SK-N-SH (cell line): ENCODE measurements around the gene CNTNAP2. TPM values are rescaled to one million over a fixed set of nuclear protein-coding genes. Genes with fewer than 3 reads are reported as not detected.

Source experiments
- CTCF ChIA-PET: fragments of 300-600, 350-600 bp; formaldehyde crosslinking; extraction: SDS; loops from one replicate; lab custom pipeline; 2021; lab: Yijun Ruan, JAX
- POLR2A ChIA-PET: fragments of 350-600 bp; sonication (Branson Sonifier 250); formaldehyde crosslinking; extraction: SDS; loops from one replicate; lab custom pipeline; 2020; ENCODE audit warnings: antibody characterized with exemption, inconsistent platforms; lab: Yijun Ruan, JAX
- DNase-seq: peaks from one replicate; pipeline ENCODE4 v3.0.0; 2012
- H2AFZ ChIP-seq: fragments of 200-600 bp; sonication (generic); 2 replicates; pipeline ENCODE4 v1.8.1; 2016; ENCODE audit warnings: antibody characterized with exemption, mild to moderate bottlenecking, low read depth
- H3F3A ChIP-seq: fragments of 200-600 bp; sonication (generic); replicated peaks from 2 replicates; pipeline ENCODE3; 2016; ENCODE audit warnings: antibody characterized with exemption, mild to moderate bottlenecking; ENCODE audit not compliant: insufficient read depth
- H3K27ac ChIP-seq, 2 experiments: fragments of 200-500 bp in 1 of 2; fragments of 200-600 bp in 1 of 2; sonication (Bioruptor generic) in 1 of 2; sonication (generic), shearing (Covaris generic) in 1 of 2; 2 replicates each; pipeline versions ENCODE4 v1.5.1 to v1.6.1; 2014 to 2016; ENCODE audit warnings: low read depth in 2 of 2, inconsistent platforms in 1 of 2, low read length in 1 of 2, mild to moderate bottlenecking in 1 of 2, mixed read lengths in 1 of 2
- H3K27me3 ChIP-seq: fragments of 200-600 bp; sonication (generic), shearing (Covaris generic); 2 replicates; pipeline ENCODE4 v1.6.1; 2016; ENCODE audit warnings: mixed run types; ENCODE audit not compliant: insufficient read depth
- H3K36me3 ChIP-seq, 2 experiments: fragments of 200-500 bp in 1 of 2; fragments of 200-600 bp in 1 of 2; sonication (Bioruptor generic) in 1 of 2; sonication (generic) in 1 of 2; replicated peaks in 1 of 2; 2 replicates each; pipeline versions ENCODE3 to v1.5.1; 2014 to 2016; ENCODE audit warnings: low read length in 1 of 2, mild to moderate bottlenecking in 1 of 2; ENCODE audit not compliant: insufficient read depth in 2 of 2, control insufficient read depth in 1 of 2
- H3K4me1 ChIP-seq, 2 experiments: fragments of 200-500 bp in 1 of 2; fragments of 200-600 bp in 1 of 2; sonication (Bioruptor generic) in 1 of 2; sonication (generic), shearing (Covaris generic) in 1 of 2; 2 replicates each; pipeline versions ENCODE4 v1.5.1 to v1.6.1; 2014 to 2016; ENCODE audit warnings: low read depth in 1 of 2, low read length in 1 of 2, mixed run types in 1 of 2; ENCODE audit not compliant: insufficient read depth in 2 of 2, control insufficient read depth in 1 of 2
- H3K4me2 ChIP-seq: fragments of 200-600 bp; sonication (generic), shearing (Covaris generic); 2 replicates; pipeline ENCODE4 v1.6.1; 2017; ENCODE audit warnings: mixed run types
- H3K4me3 ChIP-seq, 2 experiments: fragments of 200-500 bp in 1 of 2; fragments of 200-600 bp in 1 of 2; sonication (Bioruptor generic) in 1 of 2; sonication (generic), shearing (Covaris generic) in 1 of 2; 2 replicates each; pipeline versions ENCODE4 v1.5.1 to v1.8.1; 2014 to 2016; ENCODE audit warnings: low read depth in 2 of 2, inconsistent platforms in 1 of 2, low read length in 1 of 2, mild to moderate bottlenecking in 1 of 2, mixed read lengths in 1 of 2, moderate library complexity in 1 of 2
- H3K79me2 ChIP-seq: fragments of 200-600 bp; sonication (generic); 2 replicates; pipeline ENCODE4 v1.8.1; 2017; ENCODE audit warnings: mild to moderate bottlenecking; ENCODE audit not compliant: insufficient read depth
- H3K9ac ChIP-seq: fragments of 200-600 bp; sonication (generic); 2 replicates; pipeline ENCODE4 v1.6.1; 2017; ENCODE audit warnings: mixed run types
- H3K9me2 ChIP-seq: fragments of 200-600 bp; sonication (generic); 2 replicates; pipeline ENCODE4 v1.6.1; 2017; ENCODE audit warnings: mixed run types
- H3K9me3 ChIP-seq: fragments of 200-600 bp; sonication (generic); 2 replicates; pipeline ENCODE4 v1.6.1; 2017; ENCODE audit warnings: mixed run types, mild to moderate bottlenecking, moderate library complexity
- H4K20me1 ChIP-seq: fragments of 200-600 bp; sonication (generic); 2 replicates; pipeline ENCODE4 v1.6.1; 2017; ENCODE audit warnings: mild to moderate bottlenecking, mixed run types; ENCODE audit not compliant: insufficient read depth
- ELF1 ChIP-seq: IDR thresholded peaks from 2 replicates; pipeline ENCODE4 v1.4.0; 2012
- EZH2phosphoT487 ChIP-seq: fragments of 200-600 bp; sonication (generic); IDR thresholded peaks from 2 replicates; pipeline ENCODE4 v1.6.1; 2017; ENCODE audit warnings: low read depth, mixed run types, mild to moderate bottlenecking, antibody characterized with exemption, moderate library complexity, borderline replicate concordance
- JUND ChIP-seq: IDR thresholded peaks from 2 replicates; pipeline ENCODE4 v1.4.0; 2012
- RCOR1 ChIP-seq: fragments of 150-350 bp; IDR thresholded peaks from 2 replicates; pipeline ENCODE4 v1.6.1; 2017; ENCODE audit warnings: antibody characterized with exemption, low read length
- RFX5 ChIP-seq: IDR thresholded peaks from 2 replicates; pipeline ENCODE4 v1.6.1; 2012; ENCODE audit warnings: mild to moderate bottlenecking, improper control_type of control experiment, low read length
- RXRA ChIP-seq: IDR thresholded peaks from 2 replicates; pipeline ENCODE4 v1.4.0; 2012; ENCODE audit warnings: low read depth, mild to moderate bottlenecking, borderline replicate concordance
- TCF12 ChIP-seq: IDR thresholded peaks from 2 replicates; pipeline ENCODE4 v1.4.0; 2012
- TEAD4 ChIP-seq: IDR thresholded peaks from 2 replicates; pipeline ENCODE4 v1.4.0; 2012; ENCODE audit warnings: mild to moderate bottlenecking, borderline replicate concordance; ENCODE audit not compliant: insufficient read depth
- WGBS: methylation state at CpG from one replicate; pipeline ENCODE4 v1.1.6; 2017; ENCODE audit warnings: low lambda C conversion rate; 5-methylcytosine and 5-hydroxymethylcytosine counted together
- polyA plus RNA-seq, 3 experiments: library from polyadenylated mRNA; depleted of rRNA; stranded (reverse); fragments of >200 nt; gene quantifications; 2 replicates each; pipeline ENCODE4 v1.2.3, GENCODE V29; 2012
- TF ChIP-seq, protein P1 (sequence below): fragments of 150-350 bp; IDR thresholded peaks from 2 replicates; pipeline ENCODE4 v1.6.1; 2017; ENCODE audit warnings: antibody characterized with exemption, low read length, low read depth, borderline replicate concordance
- TF ChIP-seq, protein P2 (sequence below): IDR thresholded peaks from 2 replicates; pipeline ENCODE4; 2012

Gene CNTNAP2
- polyA plus RNA-seq, 1 of the 3 experiments (the other 2 are of a cell fraction) = 3.4 TPM

DNA sequence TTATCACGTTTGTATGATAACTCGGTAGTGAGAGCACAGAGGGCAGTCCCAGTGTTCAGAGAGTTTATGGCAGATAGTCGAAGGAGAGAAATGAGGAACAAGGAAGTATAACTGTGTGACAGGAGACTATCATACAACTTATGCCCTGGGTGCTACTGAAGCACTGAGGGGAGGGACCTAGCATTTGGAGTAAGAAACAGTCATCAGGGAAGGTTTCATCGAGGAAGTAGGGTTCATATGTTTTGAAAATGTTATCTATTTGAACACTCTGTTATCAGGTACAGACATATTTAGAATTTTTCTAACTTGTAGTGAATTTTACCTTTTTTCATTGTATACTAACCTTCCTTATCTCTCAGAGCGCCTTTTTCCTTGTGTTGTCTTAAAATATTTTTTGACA lies 1259.6 kb downstream of the CNTNAP2 start (continued):
- TF ChIP-seq, protein P1, sequence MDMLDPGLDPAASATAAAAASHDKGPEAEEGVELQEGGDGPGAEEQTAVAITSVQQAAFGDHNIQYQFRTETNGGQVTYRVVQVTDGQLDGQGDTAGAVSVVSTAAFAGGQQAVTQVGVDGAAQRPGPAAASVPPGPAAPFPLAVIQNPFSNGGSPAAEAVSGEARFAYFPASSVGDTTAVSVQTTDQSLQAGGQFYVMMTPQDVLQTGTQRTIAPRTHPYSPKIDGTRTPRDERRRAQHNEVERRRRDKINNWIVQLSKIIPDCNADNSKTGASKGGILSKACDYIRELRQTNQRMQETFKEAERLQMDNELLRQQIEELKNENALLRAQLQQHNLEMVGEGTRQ = no peak

DNA sequence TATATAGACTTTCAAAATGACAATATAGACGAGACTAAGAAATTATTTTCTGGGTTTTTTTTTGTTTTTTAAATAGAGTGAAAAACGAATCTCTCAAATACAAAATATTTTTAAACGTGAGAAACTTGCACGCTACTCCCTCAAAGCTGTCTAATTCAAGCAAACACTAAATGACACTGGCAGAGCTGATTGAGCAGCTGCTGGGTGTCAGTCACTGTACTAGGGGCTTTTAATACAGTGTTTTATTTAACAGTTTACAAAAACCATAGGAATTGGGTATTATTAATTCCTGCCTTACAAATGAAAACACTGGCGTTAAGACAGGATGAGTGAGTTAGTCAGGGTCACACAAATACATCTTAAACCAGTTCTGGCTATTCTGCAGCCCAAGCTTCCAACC lies 1264.3 kb downstream of the CNTNAP2 start:
- no peak overlapping the region for H3K9ac ChIP-seq
- no peak for TF ChIP-seq RFX5
- H3K36me3 ChIP-seq = no peaks in the 10 kb centered on the region
- H3K27me3 ChIP-seq = no peaks in the 10 kb centered on the region
- no peaks in the 10 kb centered on the region for H3K9me2 ChIP-seq
- no peaks in the 10 kb centered on the region; the same call in 1 of the 2 replicates for H3K9me3 ChIP-seq
- no peak for DNase-seq
- 78% methylated on average over 5 of the region's 5 CpGs for WGBS
- H3K4me2 ChIP-seq = no peak overlapping the region
- no peak overlapping the region for H3K4me3 ChIP-seq
- H3K79me2 ChIP-seq = no peaks in the 10 kb centered on the region
- ChIA-PET CTCF (no interaction called here), POLR2A (no interaction called here)
- H4K20me1 ChIP-seq = no peaks in the 10 kb centered on the region
- no peaks in the 10 kb centered on the region for H3F3A ChIP-seq
- H3K4me1 ChIP-seq = no peaks in the 10 kb centered on the region; a peak in 1 of 4 replicates
- no peak overlapping the region for H3K27ac ChIP-seq
- H2AFZ ChIP-seq = no peak overlapping the region

DNA sequence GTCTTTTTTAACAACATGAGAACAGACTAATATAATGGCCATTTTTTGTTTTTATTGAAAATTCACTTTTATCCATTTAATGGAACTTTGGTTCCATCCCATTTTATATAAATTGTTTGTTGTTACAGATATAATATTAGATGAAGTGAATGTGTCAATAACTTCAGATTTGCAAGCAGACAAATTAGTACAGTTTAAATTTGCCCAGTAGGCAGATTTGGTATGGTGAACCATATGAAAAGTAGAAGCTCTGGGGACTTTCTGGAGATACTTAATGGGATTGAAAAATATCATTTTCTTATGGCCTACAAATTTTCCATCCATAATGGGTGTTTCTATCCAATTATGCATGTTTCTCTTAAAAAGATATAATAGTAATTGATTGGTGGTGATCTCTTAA lies 1277.7 kb downstream of the CNTNAP2 start:
- 0 out of 2 replicates have a peak, but pooled peaks cover 3% of the 10 kb centered on the region for H3K9me3 ChIP-seq
- no peaks in the 10 kb centered on the region for H3K27me3 ChIP-seq
- H3K27ac ChIP-seq = no peak overlapping the region
- H3K9me2 ChIP-seq = no peaks in the 10 kb centered on the region
- no peak overlapping the region for H3K4me2 ChIP-seq
- H2AFZ ChIP-seq = no peak overlapping the region
- CTCF ChIA-PET = no interaction called here
- no peaks in the 10 kb centered on the region for H3K79me2 ChIP-seq
- no peaks in the 10 kb centered on the region; a peak in 1 of 4 replicates for H3K4me1 ChIP-seq
- no peaks in the 10 kb centered on the region for H3F3A ChIP-seq
- TF ChIP-seq EZH2phosphoT487 (no peak), TEAD4 (no peak), TCF12 (no peak), RXRA (no peak), RCOR1 (no peak), JUND (no peak), ELF1 (no peak)
- TF ChIP-seq, protein P2, sequence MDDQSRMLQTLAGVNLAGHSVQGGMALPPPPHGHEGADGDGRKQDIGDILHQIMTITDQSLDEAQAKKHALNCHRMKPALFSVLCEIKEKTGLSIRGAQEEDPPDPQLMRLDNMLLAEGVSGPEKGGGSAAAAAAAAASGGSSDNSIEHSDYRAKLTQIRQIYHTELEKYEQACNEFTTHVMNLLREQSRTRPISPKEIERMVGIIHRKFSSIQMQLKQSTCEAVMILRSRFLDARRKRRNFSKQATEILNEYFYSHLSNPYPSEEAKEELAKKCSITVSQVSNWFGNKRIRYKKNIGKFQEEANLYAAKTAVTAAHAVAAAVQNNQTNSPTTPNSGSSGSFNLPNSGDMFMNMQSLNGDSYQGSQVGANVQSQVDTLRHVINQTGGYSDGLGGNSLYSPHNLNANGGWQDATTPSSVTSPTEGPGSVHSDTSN = no peak
- DNase-seq = no peak
- H3K9ac ChIP-seq = no peak overlapping the region
- no peaks in the 10 kb centered on the region for H4K20me1 ChIP-seq
- POLR2A ChIA-PET = no interaction called here
- H3K4me3 ChIP-seq = no peak overlapping the region
- no peaks in the 10 kb centered on the region for H3K36me3 ChIP-seq
